ENCODE results near the gene MED8. TPM values are rescaled to one million over a fixed set of nuclear protein-coding genes. Genes with fewer than 3 reads are reported as not detected.

MED8 gene
- total RNA-seq, 1 donor from 2014 or later: 23.6 TPM

DNA sequence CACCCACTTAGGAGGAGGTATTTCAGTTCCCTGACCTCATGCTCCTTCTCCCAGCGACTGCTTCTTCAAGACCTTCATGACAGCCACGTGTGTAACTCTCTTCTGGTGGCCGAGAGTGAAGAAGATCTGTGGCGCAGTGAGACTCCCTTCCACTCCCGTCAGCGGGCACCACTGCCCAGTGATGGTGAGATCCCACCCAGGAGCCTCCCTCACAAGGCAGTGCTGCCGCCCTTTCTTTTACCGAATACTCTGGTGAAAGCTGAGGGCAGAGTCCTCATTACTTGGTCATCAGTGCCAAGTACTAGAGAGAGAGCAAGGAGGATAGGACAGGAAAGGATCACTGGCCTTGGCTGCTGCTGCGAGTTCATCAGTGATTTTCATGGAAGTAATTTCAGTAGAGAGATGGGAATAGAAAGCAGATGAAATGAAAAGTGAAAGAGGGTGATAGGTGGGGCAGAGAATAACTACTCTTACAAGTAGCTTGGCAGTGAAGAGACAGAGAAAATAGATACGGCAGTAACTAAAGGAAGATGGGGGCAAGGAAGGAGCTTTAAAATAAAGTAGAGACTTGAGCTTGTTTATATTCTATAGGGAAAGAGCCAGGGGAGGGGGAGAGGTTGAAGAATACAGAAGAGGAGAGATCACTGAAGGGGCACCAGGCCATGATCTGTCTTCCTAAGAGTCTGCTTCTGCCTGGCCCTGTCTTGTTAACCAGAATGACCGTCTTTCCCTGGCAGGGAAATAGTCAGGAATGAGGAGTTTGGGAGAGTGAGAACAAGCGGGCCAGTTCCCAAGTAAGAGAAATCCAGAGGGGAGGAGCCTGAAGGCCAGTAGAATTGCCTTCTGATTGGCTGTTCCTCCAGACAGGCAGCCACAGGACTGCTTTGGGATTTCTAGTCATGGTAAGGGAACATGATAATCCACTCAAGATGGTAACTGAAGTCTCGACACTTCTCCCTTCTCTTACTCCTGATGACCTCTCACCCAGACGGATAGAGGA is 45.8 kb upstream of the MED8 start:
- no peaks in the 10 kb centered on the region for H3K79me2 ChIP-seq (ENCODE audit: low read depth)
- TF ChIP-seq, protein P1, sequence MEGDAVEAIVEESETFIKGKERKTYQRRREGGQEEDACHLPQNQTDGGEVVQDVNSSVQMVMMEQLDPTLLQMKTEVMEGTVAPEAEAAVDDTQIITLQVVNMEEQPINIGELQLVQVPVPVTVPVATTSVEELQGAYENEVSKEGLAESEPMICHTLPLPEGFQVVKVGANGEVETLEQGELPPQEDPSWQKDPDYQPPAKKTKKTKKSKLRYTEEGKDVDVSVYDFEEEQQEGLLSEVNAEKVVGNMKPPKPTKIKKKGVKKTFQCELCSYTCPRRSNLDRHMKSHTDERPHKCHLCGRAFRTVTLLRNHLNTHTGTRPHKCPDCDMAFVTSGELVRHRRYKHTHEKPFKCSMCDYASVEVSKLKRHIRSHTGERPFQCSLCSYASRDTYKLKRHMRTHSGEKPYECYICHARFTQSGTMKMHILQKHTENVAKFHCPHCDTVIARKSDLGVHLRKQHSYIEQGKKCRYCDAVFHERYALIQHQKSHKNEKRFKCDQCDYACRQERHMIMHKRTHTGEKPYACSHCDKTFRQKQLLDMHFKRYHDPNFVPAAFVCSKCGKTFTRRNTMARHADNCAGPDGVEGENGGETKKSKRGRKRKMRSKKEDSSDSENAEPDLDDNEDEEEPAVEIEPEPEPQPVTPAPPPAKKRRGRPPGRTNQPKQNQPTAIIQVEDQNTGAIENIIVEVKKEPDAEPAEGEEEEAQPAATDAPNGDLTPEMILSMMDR (IDR thresholded peaks at IDR 0.05): no peak
- TF ChIP-seq EZH2phosphoT487 (IDR thresholded peaks at IDR 0.05) (no peak), EZH2 (IDR thresholded peaks at IDR 0.05) (no peak)
- no peaks in the 10 kb centered on the region for H3K27me3 ChIP-seq
- Mint-ChIP-seq H3K9me3 (no peaks in the 10 kb centered on the region), H3K36me3 (peaks cover 22% of the 10 kb centered on the region), H3K27me3 (ENCODE audit: insufficient read depth, low read depth) (peaks cover 8% of the 10 kb centered on the region), H3K27ac (peak overlapping the region; percentile 55), H3K4me3 (peak overlapping the region; percentile 54), H3K4me1 (peaks cover 30% of the 10 kb centered on the region)
- no peaks in the 10 kb centered on the region for H3F3A ChIP-seq (ENCODE audit: low read depth)
- H3K36me3 ChIP-seq: no peaks in the 10 kb centered on the region
- H3K4me1 ChIP-seq: no peaks in the 10 kb centered on the region
- H2AFZ ChIP-seq (replicated peaks): no peak overlapping the region
- no peaks in the 10 kb centered on the region for H3K9me3 ChIP-seq (ENCODE audit: low read depth)
- H3K27ac ChIP-seq: no peak overlapping the region
- no peak overlapping the region for H3K9ac ChIP-seq
- peak; percentile 46 for DNase-seq (ENCODE audit: low spot score)
- no peak overlapping the region for H3K4me2 ChIP-seq
- no peaks in the 10 kb centered on the region for H4K20me1 ChIP-seq (ENCODE audit: low read depth)
- no peak overlapping the region for H3K4me3 ChIP-seq

DNA sequence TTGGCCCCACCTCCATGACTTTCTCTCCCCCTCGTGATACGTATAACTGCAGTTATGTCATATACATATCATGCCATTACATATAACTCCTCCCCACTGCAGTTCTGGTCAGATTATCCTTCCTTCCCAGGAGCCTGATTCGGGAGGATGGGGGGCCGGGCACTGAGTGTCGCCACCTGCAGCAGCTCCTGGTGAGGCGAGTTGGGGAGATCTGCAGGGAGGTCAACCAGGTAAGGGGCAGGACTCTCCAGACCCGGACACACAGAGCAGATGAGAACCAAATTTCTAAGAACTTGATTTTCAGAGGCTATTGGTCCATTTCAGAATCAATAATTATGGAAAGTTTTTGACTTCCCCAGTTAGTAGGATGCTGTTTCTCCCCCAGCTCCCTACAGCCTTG is 44.7 kb upstream of the MED8 start:
- Histone ChIP-seq H3K9ac (no peak overlapping the region), H3K36me3 (no peaks in the 10 kb centered on the region), H3K4me1 (no peaks in the 10 kb centered on the region), H3K27me3 (no peaks in the 10 kb centered on the region), H3K9me3 (ENCODE audit: low read depth) (no peaks in the 10 kb centered on the region), H3K79me2 (ENCODE audit: low read depth) (no peaks in the 10 kb centered on the region), H3K4me2 (no peak overlapping the region), H3K4me3 (no peak overlapping the region), H3F3A (ENCODE audit: low read depth) (no peaks in the 10 kb centered on the region), H4K20me1 (ENCODE audit: low read depth) (no peaks in the 10 kb centered on the region), H2AFZ (replicated peaks) (no peak overlapping the region), H3K27ac (no peak overlapping the region)
- TF ChIP-seq EZH2phosphoT487 (IDR thresholded peaks at IDR 0.05) (no peak), EZH2 (IDR thresholded peaks at IDR 0.05) (no peak)
- TF ChIP-seq, protein P1 (IDR thresholded peaks at IDR 0.05): no peak
- Mint-ChIP-seq H3K36me3 (peaks cover 20% of the 10 kb centered on the region), H3K4me3 (no peak overlapping the region), H3K9me3 (no peaks in the 10 kb centered on the region), H3K27ac (no peak overlapping the region), H3K27me3 (ENCODE audit: insufficient read depth, low read depth) (peaks cover 8% of the 10 kb centered on the region), H3K4me1 (peaks cover 30% of the 10 kb centered on the region)
- no peak for DNase-seq (ENCODE audit: low spot score)

DNA sequence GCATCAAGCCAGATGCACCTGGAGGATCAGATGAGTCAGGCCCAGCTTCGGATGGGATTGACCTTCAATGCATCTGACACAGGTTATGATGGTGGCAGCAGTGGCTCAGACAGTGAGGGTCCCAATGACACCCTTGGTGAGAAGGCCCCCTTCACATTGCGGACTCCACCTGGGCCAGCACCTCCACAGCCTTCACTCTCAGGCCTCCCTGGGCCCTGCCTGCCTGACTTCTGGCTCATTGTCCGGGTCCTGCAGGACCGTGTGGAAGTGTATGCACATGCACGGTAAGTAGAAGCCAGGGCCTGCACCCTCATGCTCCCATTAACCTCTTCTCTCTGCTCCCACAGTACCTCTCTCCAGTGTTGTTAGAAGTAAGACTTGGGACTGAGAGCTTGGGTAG is 43.3 kb upstream of the MED8 start:
- Mint-ChIP-seq H3K9me3 (no peaks in the 10 kb centered on the region), H3K36me3 (peaks cover 28% of the 10 kb centered on the region), H3K27ac (no peak overlapping the region), H3K4me1 (peaks cover 30% of the 10 kb centered on the region), H3K4me3 (no peak overlapping the region), H3K27me3 (ENCODE audit: insufficient read depth, low read depth) (peaks cover 6% of the 10 kb centered on the region)
- Histone ChIP-seq H3K4me3 (no peak overlapping the region), H3K9me3 (ENCODE audit: low read depth) (no peaks in the 10 kb centered on the region), H3K36me3 (no peaks in the 10 kb centered on the region), H3K79me2 (ENCODE audit: low read depth) (no peaks in the 10 kb centered on the region), H3K4me2 (no peak overlapping the region), H3K27ac (no peak overlapping the region), H3K4me1 (no peaks in the 10 kb centered on the region), H3K9ac (no peak overlapping the region), H4K20me1 (ENCODE audit: low read depth) (no peaks in the 10 kb centered on the region), H2AFZ (replicated peaks) (no peak overlapping the region), H3K27me3 (no peaks in the 10 kb centered on the region), H3F3A (ENCODE audit: low read depth) (no peaks in the 10 kb centered on the region)
- no peak for DNase-seq (ENCODE audit: low spot score)
- TF ChIP-seq, protein P1 (IDR thresholded peaks at IDR 0.05): no peak
- TF ChIP-seq EZH2phosphoT487 (IDR thresholded peaks at IDR 0.05): no peak
- no peak for TF ChIP-seq EZH2 (IDR thresholded peaks at IDR 0.05)

Data from neural progenitor cell (in vitro differentiated cells).